Breast epithelium (tissue), 3 donors: ENCODE results near the gene WDR91.

Experiments used
- POLR2A ChIP-seq: fragments of 450-650 bp; IDR thresholded peaks from one replicate; pipeline ENCODE4 v1.6.1; 2016; ENCODE audit warnings: antibody characterized with exemption, mild to moderate bottlenecking, moderate library complexity
- TF ChIP-seq, protein P1 (sequence below), 3 donors: fragments of 450-650 bp; IDR thresholded peaks; one replicate each; pipeline ENCODE4 v1.5.1; 2016 to 2017; ENCODE audit warnings: antibody characterized with exemption in 3 of 3, mild to moderate bottlenecking in 3 of 3, moderate library complexity in 3 of 3

GRCh38 chr7:135190703-135191102 is 20.6 kb downstream of the WDR91 start:
- TF ChIP-seq POLR2A: no peak
- TF ChIP-seq, protein P1, sequence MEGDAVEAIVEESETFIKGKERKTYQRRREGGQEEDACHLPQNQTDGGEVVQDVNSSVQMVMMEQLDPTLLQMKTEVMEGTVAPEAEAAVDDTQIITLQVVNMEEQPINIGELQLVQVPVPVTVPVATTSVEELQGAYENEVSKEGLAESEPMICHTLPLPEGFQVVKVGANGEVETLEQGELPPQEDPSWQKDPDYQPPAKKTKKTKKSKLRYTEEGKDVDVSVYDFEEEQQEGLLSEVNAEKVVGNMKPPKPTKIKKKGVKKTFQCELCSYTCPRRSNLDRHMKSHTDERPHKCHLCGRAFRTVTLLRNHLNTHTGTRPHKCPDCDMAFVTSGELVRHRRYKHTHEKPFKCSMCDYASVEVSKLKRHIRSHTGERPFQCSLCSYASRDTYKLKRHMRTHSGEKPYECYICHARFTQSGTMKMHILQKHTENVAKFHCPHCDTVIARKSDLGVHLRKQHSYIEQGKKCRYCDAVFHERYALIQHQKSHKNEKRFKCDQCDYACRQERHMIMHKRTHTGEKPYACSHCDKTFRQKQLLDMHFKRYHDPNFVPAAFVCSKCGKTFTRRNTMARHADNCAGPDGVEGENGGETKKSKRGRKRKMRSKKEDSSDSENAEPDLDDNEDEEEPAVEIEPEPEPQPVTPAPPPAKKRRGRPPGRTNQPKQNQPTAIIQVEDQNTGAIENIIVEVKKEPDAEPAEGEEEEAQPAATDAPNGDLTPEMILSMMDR (IDR thresholded peaks at IDR 0.05): no peak
